Measurements from ENCODE around the gene PTPRK. TPM values are rescaled to one million over a fixed set of nuclear protein-coding genes. Genes with fewer than 3 reads are reported as not detected.

The PTPRK gene
- total and polyA plus RNA-seq, 2 donors (not counting 1 experiment from before 2014, with no cell fraction given), result 16.2 to 18.7 TPM

DNA sequence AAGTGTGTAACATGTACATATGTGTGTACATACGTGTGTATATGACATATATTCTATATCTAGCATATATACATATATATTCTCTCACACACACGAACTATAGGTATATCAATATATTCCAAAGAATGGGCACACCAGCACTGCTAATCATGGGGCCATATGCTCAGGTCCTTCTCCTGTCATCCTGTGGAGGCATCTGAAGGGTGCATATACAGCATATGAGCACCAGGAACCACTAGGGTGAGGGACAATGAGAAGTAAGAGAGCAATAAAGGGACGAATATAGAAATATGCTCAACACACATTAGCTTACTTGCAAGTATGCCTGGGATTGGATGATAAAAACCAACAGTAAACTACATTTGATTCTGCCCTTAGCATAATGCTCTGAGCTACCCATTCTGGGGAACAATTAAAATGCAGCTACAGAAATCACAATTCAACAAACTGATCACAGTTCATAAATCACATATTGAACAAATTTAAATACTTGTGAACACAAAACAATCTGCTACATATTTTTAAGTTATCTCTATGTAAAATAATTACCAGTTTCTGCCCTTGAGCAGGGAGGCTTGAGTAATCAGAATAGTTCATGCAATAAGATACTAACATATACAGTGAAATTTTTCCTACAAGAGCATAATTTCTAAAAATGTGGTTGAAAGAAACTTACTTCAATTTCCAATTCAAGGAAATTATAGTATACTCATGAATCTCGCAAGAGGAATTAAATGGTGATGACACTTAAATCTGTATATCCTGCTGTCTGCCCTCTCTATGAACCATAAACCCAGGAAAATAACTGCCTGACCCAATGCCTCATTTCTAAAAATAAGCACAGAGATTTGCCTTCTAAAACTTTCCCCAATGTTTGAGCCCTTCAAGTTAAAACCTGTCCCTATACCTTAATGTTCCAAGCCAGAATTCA lies 347.4 kb downstream of the PTPRK start:
- H3K4me1 ChIP-seq (ENCODE audit: control insufficient read depth in 2 of 2, insufficient read depth in 2 of 2, low read length in 2 of 2), result no peaks in the 10 kb centered on the region
- TF ChIP-seq EZH2 (IDR thresholded peaks at IDR 0.05; ENCODE audit: borderline replicate concordance, insufficient read depth, low read depth, low read length, poor library complexity, severe bottlenecking), result no peak
- TF ChIP-seq, protein P1, sequence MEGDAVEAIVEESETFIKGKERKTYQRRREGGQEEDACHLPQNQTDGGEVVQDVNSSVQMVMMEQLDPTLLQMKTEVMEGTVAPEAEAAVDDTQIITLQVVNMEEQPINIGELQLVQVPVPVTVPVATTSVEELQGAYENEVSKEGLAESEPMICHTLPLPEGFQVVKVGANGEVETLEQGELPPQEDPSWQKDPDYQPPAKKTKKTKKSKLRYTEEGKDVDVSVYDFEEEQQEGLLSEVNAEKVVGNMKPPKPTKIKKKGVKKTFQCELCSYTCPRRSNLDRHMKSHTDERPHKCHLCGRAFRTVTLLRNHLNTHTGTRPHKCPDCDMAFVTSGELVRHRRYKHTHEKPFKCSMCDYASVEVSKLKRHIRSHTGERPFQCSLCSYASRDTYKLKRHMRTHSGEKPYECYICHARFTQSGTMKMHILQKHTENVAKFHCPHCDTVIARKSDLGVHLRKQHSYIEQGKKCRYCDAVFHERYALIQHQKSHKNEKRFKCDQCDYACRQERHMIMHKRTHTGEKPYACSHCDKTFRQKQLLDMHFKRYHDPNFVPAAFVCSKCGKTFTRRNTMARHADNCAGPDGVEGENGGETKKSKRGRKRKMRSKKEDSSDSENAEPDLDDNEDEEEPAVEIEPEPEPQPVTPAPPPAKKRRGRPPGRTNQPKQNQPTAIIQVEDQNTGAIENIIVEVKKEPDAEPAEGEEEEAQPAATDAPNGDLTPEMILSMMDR (IDR thresholded peaks at IDR 0.05), result no peak
- Mint-ChIP-seq H3K4me3 (no peak overlapping the region), H3K4me1 (no peaks in the 10 kb centered on the region), H3K27ac (no peak overlapping the region), H3K9me3 (ENCODE audit: insufficient read depth) (no peaks in the 10 kb centered on the region), H3K27me3 (no peaks in the 10 kb centered on the region)
- CTCF ChIA-PET, result no interaction called here
- H3K36me3 ChIP-seq (replicated peaks in 1 of 2; ENCODE audit: control extremely low read depth in 1 of 2, control insufficient read depth in 1 of 2, extremely low read depth in 1 of 2, insufficient read depth in 2 of 2, low read length in 1 of 2), result no peaks in the 10 kb centered on the region
- DNase-seq, result no peak
- ATAC-seq (ENCODE audit: low read depth), result no peak
- no peak overlapping the region for H2AFZ ChIP-seq (ENCODE audit: insufficient read depth, low read depth, low read length, poor library complexity, severe bottlenecking)
- H3K4me3 ChIP-seq (ENCODE audit: control extremely low read depth in 1 of 5, extremely low read depth in 1 of 5, insufficient read depth in 1 of 5, low read depth in 2 of 5, low read length in 4 of 5), result no peak overlapping the region
- H3K9ac ChIP-seq (ENCODE audit: low read length), result no peak overlapping the region
- peaks cover 14% of the 10 kb centered on the region for H4K20me1 ChIP-seq (ENCODE audit: control insufficient read depth, insufficient read depth, low read length, poor library complexity, severe bottlenecking)
- H3K79me2 ChIP-seq (ENCODE audit: control insufficient read depth, insufficient read depth, low read length), result no peaks in the 10 kb centered on the region
- no peak overlapping the region for H3K4me2 ChIP-seq (replicated peaks; ENCODE audit: low read depth, low read length, poor library complexity, severe bottlenecking)
- H3K27ac ChIP-seq (ENCODE audit: low read length in 2 of 2), result no peak overlapping the region
- WGBS (ENCODE audit: insufficient coverage), result no CpG with 5 or more reads among the region's 4 CpGs
- H3K9me3 ChIP-seq (ENCODE audit: control extremely low read depth in 1 of 3, control insufficient read depth in 2 of 3, insufficient read depth in 1 of 3, low read length in 2 of 3), result no peaks in the 10 kb centered on the region
- H3K27me3 ChIP-seq (replicated peaks in 1 of 4; ENCODE audit: control extremely low read depth in 1 of 4, control insufficient read depth in 3 of 4, insufficient read depth in 4 of 4, low read length in 3 of 4), result no peaks in the 10 kb centered on the region
- POLR2A ChIA-PET, result no interaction called here
- intact Hi-C loops (cut with micrococcal nuclease), result no loop called here

DNA sequence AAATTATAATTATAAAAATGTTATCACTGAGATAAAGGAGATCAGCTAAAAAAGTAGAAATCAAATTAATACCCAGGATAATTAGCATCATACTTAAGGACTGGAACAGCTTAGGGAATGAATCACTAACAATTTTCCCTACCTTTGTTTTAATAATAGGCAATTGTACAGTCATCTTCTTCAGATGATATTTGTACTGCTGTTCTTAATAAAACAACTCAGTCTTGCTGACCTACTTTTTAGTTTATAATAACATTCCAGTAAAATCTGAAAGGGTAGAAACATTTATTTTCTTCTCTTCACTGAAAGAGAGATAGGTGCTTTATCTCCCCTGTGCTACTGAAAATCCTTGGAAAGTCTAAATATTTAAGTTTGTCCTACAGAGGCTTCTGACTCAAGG lies 348.3 kb downstream of the PTPRK start:
- POLR2A ChIA-PET, result no interaction called here
- intact Hi-C loops (cut with micrococcal nuclease), result no loop called here
- Mint-ChIP-seq H3K9me3 (ENCODE audit: insufficient read depth) (no peaks in the 10 kb centered on the region), H3K27ac (no peak overlapping the region), H3K4me1 (no peaks in the 10 kb centered on the region), H3K27me3 (no peaks in the 10 kb centered on the region), H3K4me3 (no peak overlapping the region)
- no peak for ATAC-seq (ENCODE audit: low read depth)
- H3K27ac ChIP-seq (ENCODE audit: low read length in 2 of 2), result no peak overlapping the region
- H3K4me2 ChIP-seq (replicated peaks; ENCODE audit: low read depth, low read length, poor library complexity, severe bottlenecking), result no peak overlapping the region
- H2AFZ ChIP-seq (ENCODE audit: insufficient read depth, low read depth, low read length, poor library complexity, severe bottlenecking), result no peak overlapping the region
- H3K9me3 ChIP-seq (ENCODE audit: control extremely low read depth in 1 of 3, control insufficient read depth in 2 of 3, insufficient read depth in 1 of 3, low read length in 2 of 3), result no peaks in the 10 kb centered on the region
- no peak overlapping the region for H3K4me3 ChIP-seq (ENCODE audit: control extremely low read depth in 1 of 5, extremely low read depth in 1 of 5, insufficient read depth in 1 of 5, low read depth in 2 of 5, low read length in 4 of 5)
- no peaks in the 10 kb centered on the region for H3K4me1 ChIP-seq (ENCODE audit: control insufficient read depth in 2 of 2, insufficient read depth in 2 of 2, low read length in 2 of 2)
- no peaks in the 10 kb centered on the region for H3K27me3 ChIP-seq (replicated peaks in 1 of 4; ENCODE audit: control extremely low read depth in 1 of 4, control insufficient read depth in 3 of 4, insufficient read depth in 4 of 4, low read length in 3 of 4)
- no peaks in the 10 kb centered on the region for H3K36me3 ChIP-seq (replicated peaks in 1 of 2; ENCODE audit: control extremely low read depth in 1 of 2, control insufficient read depth in 1 of 2, extremely low read depth in 1 of 2, insufficient read depth in 2 of 2, low read length in 1 of 2)
- CTCF ChIA-PET, result no interaction called here
- peaks cover 14% of the 10 kb centered on the region for H4K20me1 ChIP-seq (ENCODE audit: control insufficient read depth, insufficient read depth, low read length, poor library complexity, severe bottlenecking)
- no peak for DNase-seq
- no peaks in the 10 kb centered on the region for H3K79me2 ChIP-seq (ENCODE audit: control insufficient read depth, insufficient read depth, low read length)
- H3K9ac ChIP-seq (ENCODE audit: low read length), result no peak overlapping the region
- TF ChIP-seq EZH2 (IDR thresholded peaks at IDR 0.05; ENCODE audit: borderline replicate concordance, insufficient read depth, low read depth, low read length, poor library complexity, severe bottlenecking), result no peak
- TF ChIP-seq, protein P1 (IDR thresholded peaks at IDR 0.05), result no peak
